ENCODE measurements around the gene PRR16.

PRR16 gene

DNA sequence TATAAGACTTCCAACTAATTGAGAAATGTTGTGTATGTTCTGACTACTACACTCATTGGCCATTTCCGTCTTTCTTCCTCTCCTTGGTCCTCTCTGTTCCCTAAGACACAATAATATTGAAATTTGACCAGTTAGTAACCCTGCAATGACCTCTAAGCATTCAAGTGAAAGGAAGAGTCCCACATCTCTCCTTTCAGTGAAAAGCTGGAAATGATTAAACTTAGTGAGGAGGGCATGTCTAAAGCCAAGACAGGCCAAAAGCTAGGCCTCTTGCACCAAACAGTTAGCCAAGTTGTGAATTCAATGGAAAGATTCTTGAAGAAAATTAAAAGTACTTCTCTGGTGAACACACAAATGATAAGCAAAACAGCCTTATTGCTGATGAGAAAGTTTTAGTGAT, 122.5 kb downstream of the PRR16 start:
- DNase-seq (ENCODE audit: low read depth) = no peak
- no peak overlapping the region for H3K4me3 ChIP-seq (ENCODE audit: low read length)
- no peak for TF ChIP-seq CTCF (conservative IDR thresholded peaks at IDR 0.05; ENCODE audit: low read length)

GRCh38 chr5:120591911-120592310, 127.8 kb downstream of the PRR16 start:
- TF ChIP-seq CTCF (conservative IDR thresholded peaks at IDR 0.05; ENCODE audit: low read length) = no peak
- DNase-seq (ENCODE audit: low read depth) = no peak

DNA sequence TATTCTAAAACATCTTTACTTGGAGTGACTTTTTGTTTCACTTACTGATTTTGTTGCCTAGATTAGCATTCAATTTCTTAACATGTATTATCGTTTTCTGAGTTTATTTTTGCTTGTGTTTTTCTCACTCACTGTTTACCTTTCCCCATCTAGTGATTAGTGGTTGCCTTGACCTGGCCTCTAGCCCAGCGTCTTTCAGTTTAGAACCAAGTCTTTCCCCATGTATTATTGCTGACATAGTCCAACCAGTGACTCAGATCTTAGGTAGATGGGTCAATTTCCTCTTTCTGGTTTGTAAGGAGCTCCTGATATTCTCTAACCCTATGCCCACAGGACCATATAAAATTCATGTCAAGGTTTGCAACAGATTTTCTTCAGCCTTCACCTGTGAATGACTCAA, 135.5 kb downstream of the PRR16 start:
- peak; percentile 74 for DNase-seq (ENCODE audit: low read depth)
- no peak for TF ChIP-seq CTCF (conservative IDR thresholded peaks at IDR 0.05; ENCODE audit: low read length)
- H3K4me3 ChIP-seq (ENCODE audit: low read length) = no peak overlapping the region

More at GRCh38 chr5:120591911-120592310, 127.8 kb downstream of the PRR16 start:
- no peak overlapping the region for H3K4me3 ChIP-seq (ENCODE audit: low read length)

DNA sequence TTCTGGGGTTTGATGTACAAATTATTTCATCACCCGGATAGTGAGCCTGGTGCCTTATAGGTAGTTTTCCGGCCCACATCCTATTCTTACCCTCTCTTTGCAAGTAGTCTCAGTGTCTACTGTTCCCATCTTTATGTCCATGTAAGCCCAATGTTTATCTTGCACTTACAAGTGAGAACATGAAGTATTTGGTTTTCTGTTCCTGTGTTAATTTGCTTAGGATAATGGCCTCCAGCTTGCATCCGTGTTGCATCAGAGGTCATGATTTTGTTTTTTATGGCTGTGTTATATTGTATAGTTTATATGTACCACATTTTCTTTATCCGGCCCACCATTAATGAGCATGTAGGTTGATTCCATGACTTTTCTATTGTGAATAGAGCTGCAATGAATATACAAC, 136.5 kb downstream of the PRR16 start:
- no peak for TF ChIP-seq CTCF (conservative IDR thresholded peaks at IDR 0.05; ENCODE audit: low read length)
- no peak for DNase-seq (ENCODE audit: low read depth)
- H3K4me3 ChIP-seq (ENCODE audit: low read length) = no peak overlapping the region

DNA sequence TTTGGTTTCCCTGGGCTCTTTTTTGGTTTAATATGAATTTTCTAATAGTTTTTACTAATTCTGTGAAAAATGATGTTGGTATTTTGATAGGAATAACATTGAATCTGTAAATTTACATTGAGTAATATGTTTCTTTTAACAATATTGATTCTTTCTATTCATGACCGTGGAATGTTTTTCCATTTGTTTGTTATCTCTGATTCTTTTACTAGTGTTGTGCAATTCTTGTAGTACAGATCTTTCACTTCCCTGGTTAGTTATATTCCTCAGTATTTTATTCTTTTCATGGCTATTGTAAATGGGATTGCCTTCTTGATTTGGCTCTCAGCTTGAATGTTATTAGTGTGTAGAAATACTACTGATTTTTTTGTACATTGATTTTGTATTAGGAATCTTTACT, 137.9 kb downstream of the PRR16 start:
- TF ChIP-seq CTCF (conservative IDR thresholded peaks at IDR 0.05; ENCODE audit: low read length) = no peak
- no peak overlapping the region for H3K4me3 ChIP-seq (ENCODE audit: low read length)
- DNase-seq (ENCODE audit: low read depth) = no peak

DNA sequence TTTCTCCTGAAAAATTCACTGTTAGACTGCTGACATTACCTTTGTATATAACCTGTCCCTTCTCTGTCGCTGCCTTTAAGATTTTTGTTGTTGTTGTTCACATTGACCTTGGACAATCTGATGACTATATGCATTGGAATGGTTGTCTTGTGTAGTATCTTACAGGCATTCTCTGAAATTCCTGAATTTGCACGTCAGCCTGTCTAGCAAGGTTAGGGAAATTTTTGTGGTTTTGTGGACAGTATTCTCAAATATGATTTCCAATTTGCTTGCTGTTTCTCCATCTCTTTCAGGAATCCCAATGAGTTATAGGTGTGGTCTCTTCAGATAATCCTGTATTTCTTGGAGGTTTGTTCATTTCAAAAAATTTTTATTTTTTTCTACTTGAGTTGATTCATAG, 140.8 kb downstream of the PRR16 start:
- H3K4me3 ChIP-seq (ENCODE audit: low read length) = no peak overlapping the region
- DNase-seq (ENCODE audit: low read depth) = peak; percentile 99
- TF ChIP-seq CTCF (conservative IDR thresholded peaks at IDR 0.05; ENCODE audit: low read length) = no peak

GRCh38 chr5:120605325-120606079, 141.4 kb downstream of the PRR16 start:
- no peak for TF ChIP-seq CTCF (conservative IDR thresholded peaks at IDR 0.05; ENCODE audit: low read length)
- no peak overlapping the region for H3K4me3 ChIP-seq (ENCODE audit: low read length)
- DNase-seq (ENCODE audit: low read depth) = peak; percentile 48
